ENCODE measurements around the gene NEURL1B.

GRCh38 chr5:172710676-172711075, 69.6 kb downstream of the NEURL1B start:
- TF ChIP-seq LEF1 (IDR thresholded peaks at IDR 0.05; ENCODE audit: borderline replicate concordance) (no peak), ZNF384 (IDR thresholded peaks at IDR 0.05) (no peak), BHLHE40 (IDR thresholded peaks at IDR 0.05; ENCODE audit: borderline replicate concordance) (no peak)

Measured in HEK293T (cell line).